K562 (cell line): ENCODE data around the gene RAB9B. TPM values are rescaled to one million over a fixed set of nuclear protein-coding genes. Genes with fewer than 3 reads are reported as not detected.

Experiments
- ATAC-seq: fragments of 200-7000 bp; cut with Tn5 transposase; 3 replicates; pipeline ENCODE4 v1.9.1; 2020; ENCODE audit warnings: moderate library complexity
- BruUV-seq: library from RNA; stranded (reverse); fragments of 400-500 nt; replicated peaks from 2 replicates; lab custom pipeline; 2021; lab: Mats Ljungman, UMichigan
- CTCF ChIA-PET: fragments of 300-600 bp; formaldehyde crosslinking; extraction: SDS; loops from one replicate; lab custom pipeline; 2021; ENCODE audit warnings: low intra/inter-chr PET ratio; lab: Yijun Ruan, JAX
- POLR2A ChIA-PET: fragments of 300-600, 350-650 bp; sonication (Branson Sonifier 250); formaldehyde crosslinking; extraction: SDS; loops from one replicate; lab custom pipeline; 2021; ENCODE audit warnings: antibody characterized with exemption, inconsistent platforms; lab: Yijun Ruan, JAX
- DNase-seq, 4 experiments: peaks; one replicate each; pipeline versions ENCODE4 v3.0.0 to v3.0.0-alpha.2; 2011 to 2018; ENCODE audit warnings: low spot score in 3 of 4, mixed read lengths in 3 of 4; ENCODE audit errors: extremely low read depth in 1 of 4
- FAIRE-seq: peaks from 2 replicates; lab custom pipeline; 2011; peaks lifted over from hg19 to GRCh38; lab: Jason Lieb, UNC
- H2AFZ ChIP-seq: 2 replicates; pipeline ENCODE4 v1.6.0; 2011; ENCODE audit warnings: low read depth, low read length, control low read depth, inconsistent platforms
- H3K27ac ChIP-seq: fragments of 200-600 bp; 3 replicates; pipeline ENCODE4 v1.8.0; 2011; ENCODE audit warnings: low read depth, mild to moderate bottlenecking, control low read depth, inconsistent platforms, low read length, moderate library complexity, mixed read lengths; ENCODE audit errors: extremely low read depth
- H3K27me3 ChIP-seq, 2 experiments: fragments of 300-600 bp in 1 of 2; 2 replicates in 1 of 2; 3 replicates in 1 of 2; pipeline versions ENCODE4 v1.6.0 to v1.8.0; 2011; ENCODE audit warnings: inconsistent platforms in 2 of 2, low read length in 2 of 2, mild to moderate bottlenecking in 1 of 2, mixed read lengths in 1 of 2, moderate library complexity in 1 of 2; ENCODE audit not compliant: control insufficient read depth in 2 of 2, insufficient read depth in 2 of 2
- H3K36me3 ChIP-seq: fragments of 300-600 bp; 3 replicates; pipeline ENCODE4 v1.8.0; 2011; ENCODE audit warnings: mild to moderate bottlenecking, low read length, inconsistent platforms; ENCODE audit not compliant: control insufficient read depth, insufficient read depth
- H3K4me1 ChIP-seq, 2 experiments: fragments of 200-600 bp in 1 of 2; replicated peaks in 1 of 2; 2 replicates in 1 of 2; 3 replicates in 1 of 2; pipeline versions ENCODE4 v1.5.1 to v1.8.0; 2011; ENCODE audit warnings: inconsistent platforms in 2 of 2, low read length in 2 of 2, mild to moderate bottlenecking in 1 of 2, mixed read lengths in 1 of 2, moderate library complexity in 1 of 2; ENCODE audit not compliant: control insufficient read depth in 2 of 2, insufficient read depth in 2 of 2
- H3K4me2 ChIP-seq: 2 replicates; pipeline ENCODE4 v1.6.1; 2011; ENCODE audit warnings: low read length, control low read depth, inconsistent platforms, mixed read lengths; ENCODE audit not compliant: insufficient read depth
- H3K4me3 ChIP-seq: fragments of 200-600 bp; sonication (generic), shearing (Covaris generic); 2 replicates; pipeline ENCODE4 v1.5.1; 2016; ENCODE audit warnings: control low read depth, inconsistent platforms
- H3K79me2 ChIP-seq: fragments of 200-600 bp; 3 replicates; pipeline ENCODE4 v1.8.0; 2011; ENCODE audit warnings: low read length, inconsistent platforms; ENCODE audit not compliant: control insufficient read depth, insufficient read depth
- H3K9ac ChIP-seq, 2 experiments: 2 replicates each; pipeline versions ENCODE4 v1.6.0 to v1.6.1; 2011; ENCODE audit warnings: low read depth in 2 of 2, low read length in 2 of 2, control low read depth in 1 of 2, inconsistent platforms in 1 of 2, mild to moderate bottlenecking in 1 of 2, mixed read lengths in 1 of 2; ENCODE audit not compliant: insufficient read depth in 1 of 2
- H3K9me1 ChIP-seq: one replicate; pipeline ENCODE4 v1.6.0; 2011; ENCODE audit warnings: inconsistent platforms, mild to moderate bottlenecking, low read length, moderate library complexity; ENCODE audit not compliant: control insufficient read depth, insufficient read depth
- H3K9me3 ChIP-seq: replicated peaks from 2 replicates; pipeline ENCODE4 v1.5.1; 2011; ENCODE audit warnings: low read depth, low read length, inconsistent platforms; ENCODE audit not compliant: control insufficient read depth, insufficient read depth
- H4K20me1 ChIP-seq: replicated peaks from 2 replicates; pipeline ENCODE4 v1.6.1; 2011; ENCODE audit warnings: low read length, inconsistent platforms, mixed read lengths; ENCODE audit not compliant: control insufficient read depth, insufficient read depth
- CBX8 ChIP-seq: fragments of 200-600 bp; sonication (generic); IDR thresholded peaks from 2 replicates; pipeline ENCODE4 v1.6.1; 2012; ENCODE audit warnings: borderline replicate concordance, mixed run types, low read depth, mild to moderate bottlenecking, moderate library complexity, mixed read lengths, low read length, control low read depth, inconsistent platforms; ENCODE audit not compliant: poor library complexity, severe bottlenecking; ENCODE audit errors: extremely low read depth
- DPF2 ChIP-seq: fragments of 450-650 bp; IDR thresholded peaks from 2 replicates; pipeline ENCODE4 v1.6.1; 2016
- ESRRB ChIP-seq: fragments of 250-450 bp; sonication (Bioruptor Pico); IDR thresholded peaks from 2 replicates; pipeline ENCODE4 v1.5.0; 2020; ENCODE audit warnings: mild to moderate bottlenecking, moderate library complexity, borderline replicate concordance
- SUPT5H ChIP-seq: fragments of 450-650 bp; IDR thresholded peaks from 2 replicates; pipeline ENCODE4 v1.6.1; 2016
- THRAP3 ChIP-seq: fragments of 450-650 bp; IDR thresholded peaks from 2 replicates; pipeline ENCODE4 v1.6.1; 2016; ENCODE audit warnings: mild to moderate bottlenecking, inconsistent platforms, borderline replicate concordance
- ZFP36 ChIP-seq: fragments of 150-350 bp; IDR thresholded peaks from 2 replicates; pipeline ENCODE4 v1.6.1; 2018; ENCODE audit warnings: low read length, low read depth; ENCODE audit not compliant: partially characterized antibody
- ZNF253 ChIP-seq: fragments of 250-450 bp; sonication (Bioruptor Pico); conservative IDR thresholded peaks from 2 replicates; pipeline ENCODE4 v1.6.1; 2021; ENCODE audit warnings: mild to moderate bottlenecking
- ZNF311 ChIP-seq: fragments of 250-450 bp; sonication (Bioruptor Pico); IDR thresholded peaks from 2 replicates; pipeline ENCODE4 v1.4.0; 2020; ENCODE audit warnings: mild to moderate bottlenecking, moderate library complexity
- WGBS: fragments of 100-300 bp; shearing (Covaris generic); methylation state at CpG from one replicate; pipeline ENCODE4 v1.1.6; 2016; ENCODE audit warnings: low coverage, mixed read lengths; ENCODE audit not compliant: insufficient coverage; ENCODE audit errors: missing lambda C conversion rate; 5-methylcytosine and 5-hydroxymethylcytosine counted together
- in situ Hi-C: fragments of 300-500 bp; cut with MboI; formaldehyde crosslinking; loops from 4 replicates; pipeline ENCODE4 v1.15.0; 2018; ENCODE audit warnings: inconsistent platforms, mixed read lengths
- intact Hi-C: fragments of 100-400 bp; cut with micrococcal nuclease; formaldehyde crosslinking; loops from 2 replicates; pipeline ENCODE4 v1.14.2; 2022
- polyA plus RNA-seq, 8 experiments: library from polyadenylated mRNA; depleted of rRNA in 4 of 8; stranded (reverse) in 5 of 8; unstranded in 3 of 8; fragments of >200 nt; fragmentation: Nextera tagmentation in 2 of 8; fragmentation: Illumina TruSeq in 1 of 8; extraction: Ambion mirVana in 2 of 8; extraction: Trizol in 1 of 8; gene quantifications; 2 replicates each; pipeline versions ENCODE4 v1.2.1 to v1.2.3, GENCODE V29; 2011 to 2014; ENCODE audit warnings: inconsistent platforms in 1 of 8, missing spikeins in 1 of 8
- total RNA-seq, 7 experiments: library from RNA; depleted of rRNA in 6 of 7; stranded (reverse); fragments of >200 nt in 6 of 7; fragmentation: Illumina TruSeq in 2 of 7; extraction: Trizol in 2 of 7; gene quantifications; 2 replicates each; pipeline versions ENCODE4 v1.2.1 to v1.2.3, GENCODE V29; 2011 to 2021; ENCODE audit warnings: low replicate concordance in 1 of 7
- TF ChIP-seq, protein P1 (sequence below), 3 experiments: IDR thresholded peaks in 2 of 3; conservative IDR thresholded peaks in 1 of 3; 2 replicates each; pipeline ENCODE4 v1.5.1; 2011 to 2012; ENCODE audit warnings: low read length in 3 of 3, mild to moderate bottlenecking in 3 of 3, control low read depth in 2 of 3, improper control_type of control experiment in 1 of 3, inconsistent platforms in 1 of 3, low read depth in 1 of 3, mixed read lengths in 1 of 3, moderate library complexity in 1 of 3; ENCODE audit not compliant: insufficient read depth in 2 of 3
- TF ChIP-seq, protein P2 (sequence below): sonication (generic); formaldehyde crosslinking; IDR thresholded peaks from 2 replicates; pipeline ENCODE4 v1.8.0; 2022; ENCODE audit warnings: mild to moderate bottlenecking, missing genetic modification reagents

Gene RAB9B
- total and polyA plus RNA-seq, 9 of the 15 experiments (the other 6 are each of a cell fraction or from before 2014, with no cell fraction given), result 0.03 to 0.05 (median 0.04) TPM; not detected in 6

DNA sequence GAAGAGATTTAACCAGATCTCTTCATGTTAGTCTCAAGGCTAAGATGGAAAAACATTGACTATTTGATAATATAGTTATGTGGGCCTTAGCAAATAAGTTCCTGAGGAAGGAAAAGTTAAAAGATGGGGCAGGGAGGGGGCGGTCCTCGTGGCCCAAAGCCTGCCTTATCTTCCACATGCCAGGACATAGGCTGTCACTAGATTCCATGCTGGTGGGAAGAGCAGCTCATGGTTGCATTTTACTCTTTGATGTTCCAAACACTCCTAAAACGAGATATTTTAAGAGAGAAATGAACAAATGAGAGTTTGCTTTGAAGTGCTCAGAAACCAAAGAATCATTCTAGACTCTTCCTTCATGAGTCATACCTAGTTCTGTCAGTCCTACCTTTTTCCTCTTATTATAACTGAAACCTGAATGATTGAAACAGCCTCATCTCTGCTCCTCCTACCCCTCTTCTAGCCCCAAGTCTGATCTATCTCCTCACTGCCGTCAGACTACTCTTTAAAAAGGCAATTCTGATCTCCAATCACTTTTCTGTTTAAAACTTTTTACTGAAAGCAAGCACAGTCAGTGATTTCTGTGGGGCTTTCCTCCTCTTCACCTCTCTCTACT lies 25.1 kb downstream of the RAB9B start:
- ATAC-seq, result no peak
- Histone ChIP-seq H4K20me1 (no peaks in the 10 kb centered on the region), H3K27me3 (no peaks in the 10 kb centered on the region; a peak in 1 of 5 replicates), H3K4me2 (no peak overlapping the region), H2AFZ (no peak overlapping the region), H3K9ac (no peak overlapping the region), H3K27ac (no peak overlapping the region), H3K4me3 (no peak overlapping the region), H3K9me3 (no peaks in the 10 kb centered on the region), H3K79me2 (no peaks in the 10 kb centered on the region), H3K9me1 (no peaks in the 10 kb centered on the region), H3K4me1 (no peaks in the 10 kb centered on the region), H3K36me3 (no peaks in the 10 kb centered on the region)
- TF ChIP-seq ZNF253 (CRISPR knock-in tag) (no peak), ZNF311 (no peak)
- TF ChIP-seq, protein P1, sequence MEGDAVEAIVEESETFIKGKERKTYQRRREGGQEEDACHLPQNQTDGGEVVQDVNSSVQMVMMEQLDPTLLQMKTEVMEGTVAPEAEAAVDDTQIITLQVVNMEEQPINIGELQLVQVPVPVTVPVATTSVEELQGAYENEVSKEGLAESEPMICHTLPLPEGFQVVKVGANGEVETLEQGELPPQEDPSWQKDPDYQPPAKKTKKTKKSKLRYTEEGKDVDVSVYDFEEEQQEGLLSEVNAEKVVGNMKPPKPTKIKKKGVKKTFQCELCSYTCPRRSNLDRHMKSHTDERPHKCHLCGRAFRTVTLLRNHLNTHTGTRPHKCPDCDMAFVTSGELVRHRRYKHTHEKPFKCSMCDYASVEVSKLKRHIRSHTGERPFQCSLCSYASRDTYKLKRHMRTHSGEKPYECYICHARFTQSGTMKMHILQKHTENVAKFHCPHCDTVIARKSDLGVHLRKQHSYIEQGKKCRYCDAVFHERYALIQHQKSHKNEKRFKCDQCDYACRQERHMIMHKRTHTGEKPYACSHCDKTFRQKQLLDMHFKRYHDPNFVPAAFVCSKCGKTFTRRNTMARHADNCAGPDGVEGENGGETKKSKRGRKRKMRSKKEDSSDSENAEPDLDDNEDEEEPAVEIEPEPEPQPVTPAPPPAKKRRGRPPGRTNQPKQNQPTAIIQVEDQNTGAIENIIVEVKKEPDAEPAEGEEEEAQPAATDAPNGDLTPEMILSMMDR (IDR thresholded peaks at IDR 0.05 in 2 of 3, conservative IDR thresholded peaks at IDR 0.05 in 1 of 3; ENCODE audit: insufficient read depth in 2 of 3, low read depth in 1 of 3, low read length in 3 of 3), result no peak
- WGBS, result 3% methylated on average over 4 of the region's 4 CpGs
- intact Hi-C loops (no loop called here), in situ Hi-C loops (no loop called here)
- no peak for FAIRE-seq
- no peak for DNase-seq
- no TSS peak for BruUV-seq
- ChIA-PET CTCF (no interaction called here), POLR2A (no interaction called here)

DNA sequence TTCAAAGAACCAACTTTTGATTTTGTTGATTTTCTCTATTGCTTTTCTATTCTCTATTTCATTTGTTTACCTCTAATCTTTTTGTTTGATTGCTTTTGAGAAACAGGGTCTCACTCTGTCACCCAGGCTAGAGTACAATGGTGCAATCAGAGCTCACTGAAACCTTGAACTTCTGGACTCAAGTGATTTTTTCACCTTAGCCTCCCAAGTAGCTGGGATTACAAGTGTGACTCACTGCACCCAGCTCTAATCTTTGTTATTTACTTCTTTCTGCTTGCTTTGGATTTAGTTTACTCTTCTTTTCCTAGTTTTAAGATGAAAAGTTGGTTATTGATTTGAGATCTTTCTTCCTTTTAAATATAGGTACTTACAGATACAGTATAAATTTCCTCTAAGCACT lies 26.2 kb downstream of the RAB9B start:
- Histone ChIP-seq H3K4me3 (no peak overlapping the region), H3K27ac (no peak overlapping the region), H3K9me1 (no peaks in the 10 kb centered on the region), H3K9ac (no peak overlapping the region), H2AFZ (no peak overlapping the region), H4K20me1 (no peaks in the 10 kb centered on the region), H3K9me3 (no peaks in the 10 kb centered on the region), H3K4me2 (no peak overlapping the region), H3K36me3 (no peaks in the 10 kb centered on the region), H3K4me1 (no peaks in the 10 kb centered on the region), H3K79me2 (no peaks in the 10 kb centered on the region), H3K27me3 (no peaks in the 10 kb centered on the region; a peak in 1 of 5 replicates)
- ChIA-PET POLR2A (no interaction called here), CTCF (no interaction called here)
- intact Hi-C loops (no loop called here), in situ Hi-C loops (no loop called here)
- BruUV-seq, result no TSS peak
- ATAC-seq (no peak), FAIRE-seq (no peak), DNase-seq (no peak)
- TF ChIP-seq CBX8, result no peak
- no peak for TF ChIP-seq ZFP36
- no peak for TF ChIP-seq DPF2
- no peak for TF ChIP-seq THRAP3
- TF ChIP-seq ESRRB (CRISPR knock-in tag), result no peak
- TF ChIP-seq, protein P2, sequence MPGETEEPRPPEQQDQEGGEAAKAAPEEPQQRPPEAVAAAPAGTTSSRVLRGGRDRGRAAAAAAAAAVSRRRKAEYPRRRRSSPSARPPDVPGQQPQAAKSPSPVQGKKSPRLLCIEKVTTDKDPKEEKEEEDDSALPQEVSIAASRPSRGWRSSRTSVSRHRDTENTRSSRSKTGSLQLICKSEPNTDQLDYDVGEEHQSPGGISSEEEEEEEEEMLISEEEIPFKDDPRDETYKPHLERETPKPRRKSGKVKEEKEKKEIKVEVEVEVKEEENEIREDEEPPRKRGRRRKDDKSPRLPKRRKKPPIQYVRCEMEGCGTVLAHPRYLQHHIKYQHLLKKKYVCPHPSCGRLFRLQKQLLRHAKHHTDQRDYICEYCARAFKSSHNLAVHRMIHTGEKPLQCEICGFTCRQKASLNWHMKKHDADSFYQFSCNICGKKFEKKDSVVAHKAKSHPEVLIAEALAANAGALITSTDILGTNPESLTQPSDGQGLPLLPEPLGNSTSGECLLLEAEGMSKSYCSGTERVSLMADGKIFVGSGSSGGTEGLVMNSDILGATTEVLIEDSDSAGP (CRISPR knock-in tag), result no peak
- no peak for TF ChIP-seq SUPT5H
